ENCODE measurements around the gene NCOA1. TPM values are rescaled to one million over a fixed set of nuclear protein-coding genes. Genes with fewer than 3 reads are reported as not detected.

The NCOA1 gene
- total RNA-seq, 1 experiment from 2014 or later, result 24.6 TPM

DNA sequence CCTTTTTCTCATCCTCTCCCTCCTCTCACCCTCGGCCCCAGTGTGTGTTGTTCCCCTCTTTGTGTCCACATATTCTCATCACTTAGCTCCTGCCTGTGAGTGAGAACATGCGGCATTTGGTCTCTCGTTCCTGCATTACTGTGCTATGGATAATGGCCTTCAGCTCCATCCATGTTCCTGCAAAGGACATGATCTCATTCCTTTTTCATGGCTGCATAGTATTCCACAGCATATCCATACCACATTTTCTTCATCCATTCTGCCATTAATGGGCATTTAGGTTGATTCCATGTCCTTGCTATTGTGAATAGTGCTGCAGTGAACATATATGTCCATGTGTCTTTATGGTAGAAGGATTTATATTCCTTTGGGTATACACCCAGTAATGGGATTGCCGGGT, 10.8 kb upstream of the NCOA1 start:
- ATAC-seq, result no peak
- ChIA-PET POLR2A (interaction anchor here (0.6 kb wide), 1 partner anchor 162 kb away, joined by 3 read pairs; no protein-coding TSS in a partner anchor), CTCF (no interaction called here)
- DNase-seq (ENCODE audit: low read depth, low spot score), result no peak
- H3K9me3 ChIP-seq (ENCODE audit: control insufficient read depth, insufficient read depth, low read depth, low read length), result no peaks in the 10 kb centered on the region
- no peaks in the 10 kb centered on the region for H3K4me1 ChIP-seq (ENCODE audit: control insufficient read depth, insufficient read depth, low read length)
- in situ Hi-C loops (cut with HindIII; ENCODE audit: low pct_unique_long_range_greater_than_20kb, low sequenced_read_pairs), result no loop called here
- no peak overlapping the region for H3K4me3 ChIP-seq (ENCODE audit: low read depth in 2 of 2, low read length in 2 of 2)
- no TSS peak for BruUV-seq (replicated peaks)
- intact Hi-C loops (cut with micrococcal nuclease; ENCODE audit: unreplicated experiment), result no loop called here
- no peaks in the 10 kb centered on the region; the same call in 1 of the 2 replicates for H3K27me3 ChIP-seq (ENCODE audit: control insufficient read depth, insufficient read depth, low read length)
- H3K27ac ChIP-seq (ENCODE audit: low read length), result no peak overlapping the region
- no peaks in the 10 kb centered on the region for H3K36me3 ChIP-seq (ENCODE audit: control insufficient read depth, insufficient read depth, low read length)
- TF ChIP-seq REST (IDR thresholded peaks at IDR 0.05; ENCODE audit: insufficient read depth in 1 of 2, low read depth in 2 of 2, low read length in 1 of 2) (no peak), SIN3A (IDR thresholded peaks at IDR 0.05; ENCODE audit: borderline replicate concordance, insufficient read depth, low read depth, low read length) (no peak), TCF7L2 (IDR thresholded peaks at IDR 0.05; ENCODE audit: low read depth, low read length) (no peak), CTCF (IDR thresholded peaks at IDR 0.05) (no peak), POLR2AphosphoS5 (IDR thresholded peaks at IDR 0.05; ENCODE audit: low read depth, low read length) (no peak)

DNA sequence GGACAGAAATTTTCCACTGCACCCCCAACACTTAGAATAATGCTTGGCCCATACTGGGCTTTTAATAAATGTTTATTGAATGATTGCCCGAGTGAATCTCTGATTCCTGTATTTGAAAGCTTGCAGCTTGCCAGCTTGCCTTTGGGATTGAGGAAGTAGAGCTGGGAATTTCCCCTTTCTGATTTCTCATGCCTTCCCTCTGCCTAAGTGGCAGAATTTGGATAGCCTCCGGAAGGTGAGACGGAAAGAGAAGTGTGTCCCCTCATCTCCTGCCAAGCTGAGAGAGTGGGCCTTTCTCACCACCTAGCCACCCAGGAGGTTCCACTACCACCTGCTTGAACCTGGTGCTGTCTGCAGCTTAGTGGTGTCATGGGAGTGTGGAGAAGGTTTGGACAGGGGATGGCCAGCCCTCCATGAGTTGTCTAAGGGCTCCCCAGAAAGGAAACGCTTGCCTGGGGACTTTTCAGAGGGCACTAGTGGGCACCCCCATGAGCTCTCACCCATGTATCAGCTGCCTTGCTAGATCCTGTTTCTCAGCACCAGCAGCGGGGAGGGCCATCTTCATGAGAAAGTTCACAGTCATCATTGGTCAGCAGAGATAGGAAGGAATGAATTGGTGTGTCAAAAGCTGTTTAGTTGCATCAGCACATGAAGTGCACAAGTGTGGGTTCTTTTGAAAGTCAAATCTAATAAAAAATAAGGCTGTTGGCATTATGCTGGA, 8.6 kb upstream of the NCOA1 start:
- in situ Hi-C loops (cut with HindIII; ENCODE audit: low pct_unique_long_range_greater_than_20kb, low sequenced_read_pairs), result no loop called here
- POLR2A ChIA-PET, result no interaction called here
- no TSS peak for BruUV-seq (replicated peaks)

More for the DNA sequence above, 8.6 kb upstream of the NCOA1 start:
- no peaks in the 10 kb centered on the region for H3K36me3 ChIP-seq (ENCODE audit: control insufficient read depth, insufficient read depth, low read length)
- no peak for DNase-seq (ENCODE audit: low read depth, low spot score)
- no peak for TF ChIP-seq REST (IDR thresholded peaks at IDR 0.05; ENCODE audit: insufficient read depth in 1 of 2, low read depth in 2 of 2, low read length in 1 of 2)
- TF ChIP-seq TCF7L2 (IDR thresholded peaks at IDR 0.05; ENCODE audit: low read depth, low read length), result no peak
- TF ChIP-seq SIN3A (IDR thresholded peaks at IDR 0.05; ENCODE audit: borderline replicate concordance, insufficient read depth, low read depth, low read length), result no peak
- no peaks in the 10 kb centered on the region for H3K4me1 ChIP-seq (ENCODE audit: control insufficient read depth, insufficient read depth, low read length)
- H3K4me3 ChIP-seq (ENCODE audit: low read depth in 2 of 2, low read length in 2 of 2), result no peak overlapping the region
- H3K27ac ChIP-seq (ENCODE audit: low read length), result no peak overlapping the region
- CTCF ChIA-PET, result no interaction called here
- H3K9me3 ChIP-seq (ENCODE audit: control insufficient read depth, insufficient read depth, low read depth, low read length), result no peaks in the 10 kb centered on the region
- no peaks in the 10 kb centered on the region; the same call in 1 of the 2 replicates for H3K27me3 ChIP-seq (ENCODE audit: control insufficient read depth, insufficient read depth, low read length)
- intact Hi-C loops (cut with micrococcal nuclease; ENCODE audit: unreplicated experiment), result no loop called here
- no peak for ATAC-seq

Data from Panc1 (cell line).